SIG-M5 treated with dmso at 0.1 percent for 504 hours (cell line): ENCODE data around the gene CUX1.
"Not testable (repeated sequence)": the region's sequence is repeated elsewhere in the genome, so short reads cannot be mapped to it uniquely, and the experiment has no call there.

ENCODE experiments used
- DNase-seq: peaks from one replicate; lab custom pipeline; 2025; ENCODE audit not compliant: unreplicated experiment; lab: John Stamatoyannopoulos, UW

Gene CUX1

DNA sequence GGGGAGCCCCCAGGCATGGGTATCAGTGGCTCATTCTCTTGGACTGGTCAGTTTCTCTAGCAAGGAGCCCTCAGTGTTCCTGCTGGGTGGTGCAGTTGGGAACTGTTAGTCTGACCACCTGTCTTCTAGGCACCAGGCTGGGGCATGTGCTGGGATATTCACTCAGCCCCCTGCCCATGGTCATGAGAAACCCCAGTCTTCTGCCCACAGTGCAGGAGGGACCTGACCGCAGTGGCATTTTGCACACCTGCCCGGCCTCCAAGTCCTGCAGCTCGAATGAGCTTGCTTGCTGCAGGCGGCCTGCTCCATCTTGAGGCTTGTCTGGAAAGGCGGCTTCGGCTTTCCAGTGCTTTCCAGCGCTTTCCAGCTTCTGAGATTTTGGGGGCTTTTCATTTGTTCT lies 36.3 kb downstream of the CUX1 start:
- DNase-seq, result no peak

DNA sequence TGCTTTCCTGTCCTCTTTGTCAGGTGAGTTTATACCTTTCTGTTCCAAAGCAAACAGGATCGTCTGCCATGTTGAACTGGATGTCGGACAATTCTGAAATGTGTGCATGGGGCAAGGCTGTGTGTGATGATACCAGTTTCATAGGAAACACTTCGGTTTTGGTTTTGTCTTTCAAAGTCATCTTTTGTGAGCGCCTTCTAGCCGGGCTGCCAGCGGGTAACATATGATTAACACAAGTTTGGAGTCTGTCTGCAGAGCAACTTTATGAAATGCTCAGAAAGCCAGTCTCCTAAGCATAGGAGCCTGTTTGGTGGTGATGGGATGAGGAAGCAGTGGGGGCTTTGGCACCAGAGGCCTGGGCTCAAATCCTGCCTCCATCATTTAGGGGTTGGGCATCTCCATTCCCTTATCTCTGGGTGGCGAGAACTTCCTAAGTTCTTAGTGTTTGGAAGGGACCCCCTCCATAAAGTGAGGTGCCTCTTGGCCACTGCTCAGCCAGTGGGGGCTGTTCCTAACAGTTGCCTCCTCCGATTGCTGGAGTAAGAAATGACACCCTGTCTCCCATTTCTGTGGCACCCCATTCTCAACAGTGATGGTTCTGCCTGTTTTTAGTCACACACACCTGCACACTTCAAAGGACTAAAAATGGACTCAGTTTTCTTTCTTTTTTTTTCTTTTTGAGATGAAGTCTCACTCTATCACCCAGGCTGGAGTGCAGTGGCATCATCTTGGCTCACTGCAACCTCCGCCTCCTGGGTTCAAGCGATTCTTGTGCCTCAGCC lies 36.8 kb downstream of the CUX1 start:
- DNase-seq, result no peak

DNA sequence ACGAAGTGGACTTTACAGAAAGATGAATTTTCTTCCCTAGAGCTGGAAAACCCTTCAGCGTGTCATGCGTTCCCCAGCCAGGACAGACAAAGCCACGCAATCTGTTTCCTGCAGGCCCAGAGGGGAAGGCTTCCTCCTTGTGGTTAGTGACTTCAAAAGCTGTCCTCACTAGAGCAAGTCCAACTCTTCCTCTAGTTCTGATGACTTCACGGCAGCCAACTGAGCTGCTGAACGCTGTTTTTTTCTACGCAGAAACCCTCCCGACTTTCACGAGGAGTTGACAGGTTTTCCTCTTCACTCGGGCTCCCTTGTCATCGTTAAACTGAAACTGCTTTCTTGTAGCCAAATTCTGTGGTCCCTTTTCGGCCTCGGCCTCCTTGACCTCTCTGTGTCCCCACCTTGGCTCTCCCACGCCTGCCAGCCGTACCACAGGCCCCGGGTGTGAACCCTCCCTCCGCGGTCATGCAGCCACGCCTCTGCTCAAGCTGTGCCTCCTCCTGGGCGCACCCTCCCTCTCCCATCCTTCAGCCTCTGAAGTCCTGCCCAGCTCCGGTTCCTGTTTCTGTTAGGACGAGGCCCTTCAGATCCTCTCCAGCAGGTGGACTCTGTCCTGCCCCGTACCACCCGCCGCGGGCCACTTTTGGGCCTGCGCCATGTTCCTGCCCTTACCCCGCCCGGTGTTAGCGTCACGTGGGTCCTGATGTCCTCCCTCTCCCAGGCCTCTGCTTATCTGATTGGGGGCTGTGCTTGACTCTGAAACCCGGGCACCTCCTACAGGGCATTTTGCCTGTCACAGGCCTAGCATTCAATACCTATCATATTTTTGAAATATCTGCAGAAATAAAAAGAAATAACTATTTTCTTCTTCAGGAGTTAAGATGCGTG lies 39.3 kb downstream of the CUX1 start:
- DNase-seq, result peak; percentile 96

DNA sequence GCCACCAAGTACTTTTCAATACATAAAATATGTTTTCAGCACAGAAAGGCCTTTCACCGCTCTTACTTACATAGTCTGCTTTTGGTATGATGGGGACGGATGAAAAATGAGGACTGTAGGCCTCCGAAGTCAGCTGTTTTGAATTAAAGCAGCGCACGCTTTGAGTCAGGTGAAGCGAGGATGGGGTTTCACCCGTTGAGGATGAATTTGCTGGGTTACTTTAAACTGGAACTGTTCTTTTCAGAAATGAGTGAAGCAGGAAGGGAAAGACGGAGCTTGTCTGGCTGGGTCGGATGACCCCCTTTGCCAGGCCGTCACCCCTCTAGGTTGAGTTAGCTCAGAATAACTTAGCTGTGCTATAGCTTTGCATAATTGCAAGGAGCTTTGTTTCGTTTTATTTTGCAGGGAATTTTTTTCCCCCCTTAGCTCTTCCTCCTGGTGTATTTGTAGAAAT lies 40.0 kb downstream of the CUX1 start:
- DNase-seq, result no peak

- DNase-seq, result no peak
Measured at GRCh38 chr7:101858437-101859385, 41.3 kb downstream of the CUX1 start.

GRCh38 chr7:101859411-101860106 lies 42.1 kb downstream of the CUX1 start:
- no peak for DNase-seq

GRCh38 chr7:101860316-101861217 lies 43.1 kb downstream of the CUX1 start:
- no peak for DNase-seq

- DNase-seq, result no peak
Measured at GRCh38 chr7:101861218-101861775, 43.9 kb downstream of the CUX1 start.

DNA sequence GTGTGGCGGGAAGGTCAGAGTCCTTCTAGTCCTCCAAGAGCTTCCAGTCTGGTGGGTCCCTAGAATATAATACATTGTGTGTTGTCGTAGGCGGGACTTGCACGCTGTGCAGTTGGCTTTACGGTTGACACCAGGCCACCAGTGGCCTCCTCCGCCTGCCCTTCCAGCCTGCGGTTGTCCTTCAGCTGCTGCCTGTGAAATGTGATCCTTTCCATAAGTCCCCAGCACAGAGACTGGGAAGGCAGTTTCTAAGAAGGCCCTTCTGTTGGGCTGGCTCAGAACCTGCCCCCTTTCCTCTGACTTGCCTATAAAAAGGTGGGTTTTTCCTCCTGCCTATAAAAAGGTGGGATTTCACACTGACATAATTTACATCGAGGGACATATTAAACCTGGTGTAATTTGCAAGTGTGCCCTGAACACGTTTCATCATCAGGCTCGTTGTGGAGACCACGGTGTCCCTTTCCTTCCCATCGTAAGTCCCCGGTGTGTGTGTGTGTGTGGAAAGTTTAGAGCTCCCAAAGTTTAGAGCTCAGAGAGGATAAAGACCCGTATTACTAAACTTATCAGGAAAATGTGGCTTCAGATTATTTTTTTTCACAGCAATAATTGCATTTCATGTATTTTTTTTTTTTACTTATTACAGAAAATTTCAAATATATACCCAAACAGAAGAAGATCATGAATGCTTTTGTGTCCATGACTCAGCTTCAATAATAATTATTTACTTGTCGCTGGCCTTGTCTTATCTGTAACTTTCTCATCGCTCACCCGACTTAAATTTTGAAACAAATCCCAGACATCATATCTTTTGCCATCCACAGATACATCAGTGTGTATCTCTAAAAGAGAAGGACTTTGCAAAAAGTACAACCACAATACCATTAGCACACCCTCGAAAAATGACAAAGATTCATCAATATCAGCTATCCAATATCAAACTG lies 45.1 kb downstream of the CUX1 start:
- no peak for DNase-seq

- DNase-seq, result no peak
Measured at GRCh38 chr7:101863598-101863997, 46.2 kb downstream of the CUX1 start.

DNA sequence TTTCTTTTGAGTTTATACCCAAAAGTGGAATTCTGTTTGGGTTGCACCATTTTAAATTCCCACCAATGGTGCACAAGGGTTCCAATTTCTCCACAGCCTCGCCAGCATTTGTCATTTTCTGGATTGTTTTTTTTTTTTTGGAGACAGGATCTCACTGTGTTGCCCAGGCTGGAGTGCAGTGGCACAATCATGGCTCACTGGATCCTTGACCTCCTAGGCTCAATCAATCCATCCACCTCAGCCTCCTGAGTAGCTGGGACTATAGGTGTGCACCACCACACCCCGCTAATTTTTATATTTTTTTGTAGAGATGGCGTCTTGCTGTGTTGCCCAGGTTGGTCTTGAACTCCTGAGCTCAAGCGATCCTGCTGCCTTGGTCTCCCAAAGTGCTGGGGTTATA lies 46.6 kb downstream of the CUX1 start:
- no peak for DNase-seq

DNA sequence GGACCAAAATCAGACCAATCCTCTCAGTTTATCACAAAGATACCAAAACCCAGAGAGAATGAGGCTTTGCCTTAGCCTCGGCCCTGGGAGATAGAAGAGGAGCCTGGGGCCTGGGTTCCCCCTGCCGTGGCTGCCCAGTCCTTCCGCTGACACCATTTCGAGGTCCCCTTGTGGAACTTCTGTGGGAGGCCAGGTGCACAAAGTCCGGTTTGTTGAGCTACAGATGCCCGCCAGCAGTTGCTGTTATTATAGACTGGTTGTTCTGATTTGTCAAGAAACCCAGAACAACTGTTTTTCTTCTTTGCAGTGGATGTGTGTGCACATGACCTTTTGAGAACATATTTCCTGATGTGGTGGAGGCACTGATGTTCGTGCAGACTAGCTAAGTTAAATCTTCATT lies 47.6 kb downstream of the CUX1 start:
- no peak for DNase-seq

DNA sequence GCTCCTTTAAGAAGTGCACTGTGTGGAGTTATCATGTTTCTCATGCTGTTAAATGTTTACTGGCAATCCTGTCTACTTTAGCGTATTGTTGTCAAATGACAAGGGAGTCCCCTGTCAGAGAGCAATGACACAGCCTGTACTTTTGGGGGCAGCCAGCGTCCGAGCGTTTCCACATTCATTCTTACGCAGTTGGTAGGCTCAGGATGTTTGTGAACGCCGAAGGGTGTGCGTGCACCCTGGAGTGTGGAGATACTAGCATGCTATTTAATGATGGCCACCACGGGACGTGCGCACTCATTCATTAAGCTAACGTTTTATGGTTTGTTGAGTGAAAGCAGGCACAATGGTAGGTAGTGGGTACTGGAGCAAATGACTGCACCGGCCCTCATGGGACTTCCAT lies 48.0 kb downstream of the CUX1 start:
- no peak for DNase-seq

DNA sequence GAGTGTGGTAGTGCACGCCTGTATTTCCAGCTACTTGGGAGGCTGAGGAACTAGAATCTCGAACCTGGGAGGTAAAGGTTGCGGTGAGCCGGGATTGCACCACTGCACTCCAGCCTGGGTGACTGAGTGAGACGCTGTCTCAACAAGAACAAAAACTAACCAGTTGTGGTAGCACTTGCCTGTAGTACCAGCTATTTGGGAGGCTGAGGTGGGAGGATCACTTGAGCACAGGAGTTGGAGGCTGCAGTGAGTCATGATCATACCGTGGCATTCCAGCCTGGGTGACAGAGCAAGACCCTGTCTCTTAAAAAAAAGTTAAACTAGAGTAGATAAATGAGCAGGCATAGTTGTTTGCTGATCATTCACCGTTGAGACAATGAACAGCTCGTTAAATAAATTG lies 48.9 kb downstream of the CUX1 start:
- no peak for DNase-seq

- DNase-seq, result no peak
Measured at GRCh38 chr7:101867265-101867664, 49.8 kb downstream of the CUX1 start.

DNA sequence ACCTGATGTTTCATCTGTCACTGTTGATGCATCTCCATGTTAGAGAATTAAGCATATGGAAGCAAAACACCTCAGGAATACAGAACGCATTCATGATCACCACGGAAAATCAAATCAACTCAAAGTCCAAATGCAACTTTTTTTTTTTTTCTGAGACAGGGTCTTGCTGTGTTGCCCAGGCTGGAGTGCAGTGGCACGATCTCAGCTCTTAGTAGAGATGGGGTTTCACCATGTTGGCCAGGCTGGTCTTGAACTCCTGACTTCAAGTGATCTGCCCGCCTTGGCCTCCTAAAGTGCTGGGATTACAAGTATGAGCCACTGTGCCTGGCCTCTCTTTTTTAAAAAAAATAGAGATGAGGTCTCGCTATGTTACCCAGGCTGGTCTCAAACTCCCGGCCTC lies 50.3 kb downstream of the CUX1 start:
- not testable (repeated sequence) for DNase-seq

DNA sequence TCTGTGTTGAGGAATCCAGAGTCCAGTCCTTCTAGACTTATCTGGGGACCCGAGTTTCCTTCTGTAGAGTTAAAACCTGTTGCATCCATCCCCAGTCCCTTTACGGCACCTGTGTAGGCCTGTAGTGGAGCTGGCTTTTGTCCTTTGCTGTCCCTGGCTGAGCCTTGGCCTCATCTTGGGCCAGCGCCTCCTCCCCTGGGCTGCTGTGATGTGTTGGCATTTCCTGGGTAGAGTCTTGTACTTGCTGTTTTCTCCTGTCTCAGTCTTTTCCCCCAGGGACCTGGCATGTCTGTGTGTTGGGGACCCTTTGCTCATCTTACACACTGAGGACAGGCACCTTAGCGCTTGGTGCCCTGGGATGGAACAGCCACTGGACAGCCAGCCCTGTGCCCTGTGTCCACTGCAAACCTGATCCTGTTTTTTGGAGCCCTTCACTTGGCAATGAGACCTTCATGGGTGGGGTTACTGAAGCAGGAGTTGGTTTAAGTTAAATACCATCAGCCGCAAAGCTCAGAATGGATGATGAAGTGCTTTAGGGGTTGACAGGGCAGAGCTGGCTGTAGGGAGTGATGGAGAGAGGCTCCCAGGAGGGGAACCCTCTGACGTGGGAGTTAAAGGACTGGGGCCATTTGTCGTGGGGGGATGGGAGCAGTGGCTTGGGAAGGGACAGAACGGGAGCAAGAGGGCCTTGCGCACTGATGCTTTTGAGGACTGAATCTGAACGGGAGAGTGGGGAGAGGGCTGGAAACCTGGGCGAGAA lies 50.9 kb downstream of the CUX1 start:
- DNase-seq, result no peak
